Stimulated activated memory B cell treated with anti-CD40 and anti-IgM and Interleukin-4, amounts not matched to agents 10 μg/mL and 1 μg/mL and 100 μg/mL, for 72 hours (primary cell): Measurements from ENCODE around the gene FBN3.

Source experiments
- ATAC-seq: fragments of 150-1000 bp; cut with Tn5 transposase; 2 replicates; pipeline ENCODE4 v1.10.0; 2021
- H3K27ac Mint-ChIP-seq: one replicate; pipeline ENCODE4 v1.8.0; 2022; ENCODE audit warnings: mild to moderate bottlenecking, mixed read lengths
- H3K27me3 Mint-ChIP-seq: one replicate; pipeline ENCODE4 v1.8.0; 2022; ENCODE audit warnings: mixed read lengths
- H3K36me3 Mint-ChIP-seq: one replicate; pipeline ENCODE4 v1.8.0; 2022; ENCODE audit warnings: mixed read lengths
- H3K4me1 Mint-ChIP-seq: one replicate; pipeline ENCODE4 v1.8.0; 2022; ENCODE audit warnings: mixed read lengths
- H3K4me3 Mint-ChIP-seq: one replicate; pipeline ENCODE4 v1.8.0; 2022; ENCODE audit warnings: mild to moderate bottlenecking, moderate library complexity, mixed read lengths
- H3K9me3 Mint-ChIP-seq: one replicate; pipeline ENCODE4 v1.8.0; 2022; ENCODE audit warnings: mixed read lengths

Gene FBN3

DNA sequence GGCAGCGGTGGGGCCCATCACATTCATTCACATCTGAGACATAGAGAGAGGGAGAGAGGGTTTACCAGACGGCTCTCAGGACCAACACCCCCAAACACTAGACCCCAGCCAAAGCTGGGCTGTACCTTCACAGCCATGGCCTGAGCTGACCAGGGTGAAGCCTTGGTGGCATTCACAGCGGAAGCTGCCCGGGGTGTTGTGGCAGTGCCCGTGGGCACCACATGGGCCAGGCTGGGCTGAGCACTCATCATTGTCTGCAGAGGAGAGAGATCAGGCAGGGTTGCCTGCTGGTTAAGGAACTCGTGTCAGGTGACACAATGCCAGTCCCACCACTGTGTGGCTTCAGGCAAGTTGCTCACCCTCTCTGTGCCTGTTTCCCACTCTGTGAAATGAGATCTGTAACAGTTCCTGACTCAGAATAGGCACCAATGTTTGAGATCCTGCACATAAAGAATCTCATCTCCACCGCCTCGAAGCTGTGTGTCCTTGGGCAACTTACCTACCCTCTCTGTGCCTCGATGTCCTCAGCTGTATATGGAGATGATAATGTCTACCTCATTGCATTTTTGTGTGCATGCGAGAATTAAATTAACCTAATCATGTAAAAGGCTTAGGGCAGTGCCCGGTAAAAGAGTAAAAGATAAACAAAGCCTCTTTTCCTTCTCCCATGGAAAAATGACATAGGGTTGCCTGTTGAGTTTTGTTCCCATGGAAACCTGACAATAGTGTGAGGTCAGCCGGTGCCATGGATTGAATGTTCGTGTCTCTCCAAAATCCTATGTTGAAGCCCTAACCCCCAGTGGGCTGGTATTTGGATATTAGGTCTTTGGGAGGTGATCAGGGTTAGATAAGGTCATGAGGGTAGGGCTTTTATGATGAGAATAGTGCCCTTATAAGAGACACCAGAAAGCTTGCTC, 74.0 kb downstream of the FBN3 start:
- H3K27me3 Mint-ChIP-seq = peaks cover 27% of the 10 kb centered on the region

DNA sequence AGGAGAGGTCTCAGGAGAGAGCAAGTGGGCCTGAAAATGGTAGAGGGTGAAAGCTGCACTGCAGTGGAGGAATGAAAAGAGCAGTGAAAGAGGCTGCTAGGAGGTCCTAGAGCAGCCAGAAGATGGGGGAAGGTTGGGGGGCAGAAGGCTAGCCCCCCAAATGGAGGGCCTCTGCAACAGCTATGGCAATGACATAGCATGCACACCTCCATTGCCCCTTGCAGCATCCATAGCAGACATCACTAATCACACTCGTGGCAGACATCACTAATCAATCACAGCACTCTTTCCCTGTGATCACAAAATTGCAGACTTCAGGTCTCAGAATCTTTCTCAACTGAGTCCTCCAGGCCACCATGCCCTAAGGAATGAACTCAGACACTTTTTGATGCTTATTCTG, 74.9 kb downstream of the FBN3 start:
- Mint-ChIP-seq H3K9me3 (peaks cover 15% of the 10 kb centered on the region), H3K27ac (no peak overlapping the region), H3K4me3 (no peak overlapping the region), H3K27me3 (peaks cover 33% of the 10 kb centered on the region), H3K36me3 (peaks cover 7% of the 10 kb centered on the region), H3K4me1 (no peaks in the 10 kb centered on the region)
- no peak for ATAC-seq

More for the DNA sequence above, 74.0 kb downstream of the FBN3 start:
- H3K36me3 Mint-ChIP-seq = no peaks in the 10 kb centered on the region
- no peak for ATAC-seq
- no peak overlapping the region for H3K27ac Mint-ChIP-seq
- no peak overlapping the region for H3K4me3 Mint-ChIP-seq
- no peaks in the 10 kb centered on the region for H3K4me1 Mint-ChIP-seq
- peaks cover 8% of the 10 kb centered on the region for H3K9me3 Mint-ChIP-seq

DNA sequence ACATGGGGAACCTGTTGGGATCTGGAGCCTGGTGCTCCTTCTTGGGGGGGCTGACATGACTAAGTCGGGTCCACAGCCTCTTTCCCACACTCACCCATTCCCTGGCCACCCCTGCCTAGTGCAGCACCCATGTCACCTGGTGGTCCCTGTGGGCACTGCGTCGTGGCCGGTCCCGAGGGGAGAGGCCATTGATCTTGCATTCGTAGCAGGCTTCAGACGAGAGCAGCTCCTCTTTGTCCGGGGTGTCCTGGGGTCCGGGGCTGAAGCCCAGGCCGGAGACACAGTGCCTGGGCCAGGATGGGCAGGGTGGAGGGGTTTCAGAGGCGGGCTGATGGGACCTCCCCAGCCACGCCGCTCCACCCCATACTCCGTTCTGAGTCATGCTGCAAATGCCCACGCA, 77.5 kb downstream of the FBN3 start:
- Mint-ChIP-seq H3K9me3 (peaks cover 21% of the 10 kb centered on the region), H3K36me3 (peaks cover 7% of the 10 kb centered on the region), H3K4me1 (no peaks in the 10 kb centered on the region), H3K27ac (no peak overlapping the region), H3K27me3 (peaks cover 42% of the 10 kb centered on the region), H3K4me3 (no peak overlapping the region)
- no peak for ATAC-seq

DNA sequence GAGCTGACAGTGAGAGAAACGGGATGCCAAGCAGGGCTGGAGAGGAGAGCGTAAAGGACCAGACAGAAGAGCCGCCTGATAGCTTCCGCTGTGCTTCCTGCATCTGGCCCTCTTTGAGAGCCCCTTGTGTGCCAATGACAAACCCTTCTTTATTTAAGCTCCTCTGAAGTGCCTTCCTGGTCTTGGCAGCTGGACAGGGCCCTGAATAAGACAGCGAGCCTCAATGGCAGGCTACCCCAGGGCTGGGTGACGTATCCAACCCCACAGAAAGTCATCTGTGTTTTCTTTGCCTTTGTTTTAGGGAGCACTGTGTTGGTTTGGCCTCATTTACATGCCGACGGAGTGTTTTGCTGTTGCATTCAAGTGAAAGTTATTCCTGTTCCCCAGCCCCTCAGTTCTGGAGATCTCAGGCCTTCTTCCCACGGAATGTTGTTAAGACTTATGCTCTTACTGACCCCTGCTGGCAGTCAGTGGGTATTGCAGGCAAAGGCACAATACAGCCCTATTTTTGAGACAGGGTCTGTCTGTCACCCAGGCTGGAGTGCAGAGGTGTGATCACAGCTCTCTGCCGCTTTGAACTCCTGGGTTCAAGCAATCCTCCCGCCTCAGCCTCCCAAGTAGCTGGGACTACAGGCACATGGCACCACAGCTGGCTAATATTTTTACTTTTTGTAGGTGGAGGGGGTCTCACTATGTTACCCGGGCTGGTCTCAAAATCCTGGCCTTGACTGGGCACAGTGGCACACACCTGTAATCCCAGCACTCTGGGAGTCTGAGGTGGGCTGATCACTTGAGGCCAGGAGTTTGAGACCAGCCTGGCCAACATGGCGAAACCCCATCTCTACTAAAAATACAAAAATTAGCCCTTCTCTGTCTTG, 80.1 kb downstream of the FBN3 start:
- H3K27ac Mint-ChIP-seq = no peak overlapping the region
- no peak for ATAC-seq
- H3K36me3 Mint-ChIP-seq = peaks cover 7% of the 10 kb centered on the region
- peaks cover 34% of the 10 kb centered on the region for H3K27me3 Mint-ChIP-seq
- H3K4me1 Mint-ChIP-seq = no peaks in the 10 kb centered on the region
- H3K4me3 Mint-ChIP-seq = no peak overlapping the region
- peaks cover 19% of the 10 kb centered on the region for H3K9me3 Mint-ChIP-seq

DNA sequence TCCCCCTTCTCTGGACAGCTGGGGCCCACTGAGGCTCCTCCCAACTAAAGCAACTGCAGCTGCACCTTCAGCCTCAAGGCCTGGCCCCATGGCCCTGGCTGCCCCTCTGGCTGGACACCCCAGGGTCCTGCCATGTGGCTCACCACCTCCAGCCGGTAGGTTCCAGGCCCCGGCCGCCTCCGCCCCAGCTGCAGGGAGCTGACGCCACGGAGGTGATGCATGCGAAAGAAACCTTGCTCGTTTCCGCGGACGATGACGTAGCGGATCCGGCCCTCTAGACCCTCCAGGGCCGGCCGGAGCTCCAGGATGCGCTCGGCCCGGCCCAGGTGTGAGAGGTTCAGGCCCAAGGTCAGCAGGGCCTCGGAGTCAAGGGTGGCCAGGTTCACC, 83.5 kb downstream of the FBN3 start:
- peaks cover 7% of the 10 kb centered on the region for H3K36me3 Mint-ChIP-seq
- H3K9me3 Mint-ChIP-seq = peaks cover 13% of the 10 kb centered on the region
- H3K27me3 Mint-ChIP-seq = peaks cover 28% of the 10 kb centered on the region
- no peak overlapping the region for H3K27ac Mint-ChIP-seq
- H3K4me3 Mint-ChIP-seq = no peak overlapping the region
- H3K4me1 Mint-ChIP-seq = no peaks in the 10 kb centered on the region
- ATAC-seq = no peak

DNA sequence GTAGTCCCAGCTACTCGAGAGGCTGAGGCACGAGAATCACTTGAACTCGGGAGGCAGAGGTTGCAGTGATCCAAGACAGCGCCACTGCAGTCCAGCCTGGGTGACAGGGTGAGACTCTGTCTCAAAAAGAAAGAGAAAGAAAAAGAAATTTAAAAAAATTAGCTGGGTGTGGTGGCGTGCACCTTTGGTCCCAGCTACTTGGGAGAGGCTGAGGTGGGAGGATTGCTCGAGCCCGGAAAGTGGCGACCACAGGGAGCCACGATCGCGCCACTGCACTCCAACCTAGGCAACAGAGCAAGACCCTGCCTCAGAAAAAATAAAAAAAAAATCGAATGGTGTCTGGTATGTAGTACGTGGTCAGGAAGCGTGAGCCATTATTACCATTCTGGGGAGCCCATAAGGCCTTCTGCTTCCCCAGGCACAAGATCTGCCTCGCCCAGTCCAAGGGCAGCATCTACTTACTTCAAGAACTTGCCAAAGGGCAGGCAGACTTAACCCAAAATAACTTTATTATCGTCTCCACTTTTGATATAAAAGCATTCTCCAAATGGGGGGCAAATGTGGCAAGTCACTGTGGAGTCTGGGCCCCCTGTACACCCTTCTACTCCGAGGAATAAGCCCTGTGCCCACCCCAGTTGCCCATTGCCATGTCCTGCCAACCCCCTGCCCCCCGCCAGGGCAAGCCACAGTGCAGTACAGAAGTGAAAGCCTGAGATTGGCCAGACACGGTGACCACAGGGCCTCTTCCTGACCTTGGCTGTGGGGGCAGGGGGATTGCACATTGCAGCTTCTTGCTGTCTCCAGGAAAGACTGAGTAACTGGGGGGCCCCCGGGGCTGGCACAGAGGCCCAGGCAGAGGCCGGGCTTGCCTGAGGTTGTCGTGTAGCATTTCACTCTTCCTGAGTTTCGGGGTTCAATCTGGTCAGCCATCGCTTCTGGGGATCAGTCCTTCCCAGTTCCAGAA, 84.2 kb downstream of the FBN3 start:
- ATAC-seq = no peak
- H3K4me3 Mint-ChIP-seq = no peak overlapping the region
- peaks cover 6% of the 10 kb centered on the region for H3K36me3 Mint-ChIP-seq

DNA sequence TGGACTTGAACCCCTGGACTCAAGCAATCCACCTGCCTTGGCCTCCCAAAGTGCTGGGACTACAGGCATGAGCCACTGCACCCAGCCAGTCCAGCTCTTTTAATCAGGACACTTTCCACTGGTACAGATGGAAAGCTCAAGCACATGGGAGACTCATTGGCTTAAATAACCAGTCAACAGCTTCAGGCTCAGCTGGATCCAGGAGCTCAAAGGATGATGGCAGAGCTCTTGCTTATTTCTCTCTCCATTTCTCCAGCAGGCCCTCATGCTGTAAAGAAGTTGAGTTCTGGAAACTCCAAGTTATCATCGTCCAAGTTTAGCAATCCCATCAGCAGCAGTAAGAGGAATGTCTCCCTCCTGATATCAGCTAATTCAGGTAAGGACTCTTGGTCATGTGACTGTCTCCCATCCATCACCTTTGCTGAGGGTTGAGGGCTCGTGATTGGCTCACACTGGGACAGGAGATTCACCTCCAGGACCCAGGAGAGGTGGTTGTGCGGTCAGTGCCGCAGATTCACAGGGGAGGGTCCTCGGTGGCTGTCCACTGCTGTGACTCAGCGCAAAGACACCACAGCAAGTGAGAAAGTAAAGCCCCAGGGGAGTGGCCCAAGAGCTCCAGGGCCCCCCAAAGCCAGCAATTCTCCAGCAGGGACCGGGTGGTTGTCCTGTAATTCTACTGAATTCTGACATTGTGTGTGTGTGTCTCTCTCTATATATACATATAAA, 91.7 kb downstream of the FBN3 start:
- no peak overlapping the region for H3K4me3 Mint-ChIP-seq
- ATAC-seq = no peak
- no peaks in the 10 kb centered on the region for H3K36me3 Mint-ChIP-seq
- no peaks in the 10 kb centered on the region for H3K9me3 Mint-ChIP-seq
- no peaks in the 10 kb centered on the region for H3K4me1 Mint-ChIP-seq
- peaks cover 5% of the 10 kb centered on the region for H3K27me3 Mint-ChIP-seq
- H3K27ac Mint-ChIP-seq = no peak overlapping the region

More for the DNA sequence above, 84.2 kb downstream of the FBN3 start:
- Mint-ChIP-seq H3K27me3 (peaks cover 21% of the 10 kb centered on the region), H3K9me3 (peaks cover 11% of the 10 kb centered on the region), H3K27ac (no peak overlapping the region), H3K4me1 (no peaks in the 10 kb centered on the region)

DNA sequence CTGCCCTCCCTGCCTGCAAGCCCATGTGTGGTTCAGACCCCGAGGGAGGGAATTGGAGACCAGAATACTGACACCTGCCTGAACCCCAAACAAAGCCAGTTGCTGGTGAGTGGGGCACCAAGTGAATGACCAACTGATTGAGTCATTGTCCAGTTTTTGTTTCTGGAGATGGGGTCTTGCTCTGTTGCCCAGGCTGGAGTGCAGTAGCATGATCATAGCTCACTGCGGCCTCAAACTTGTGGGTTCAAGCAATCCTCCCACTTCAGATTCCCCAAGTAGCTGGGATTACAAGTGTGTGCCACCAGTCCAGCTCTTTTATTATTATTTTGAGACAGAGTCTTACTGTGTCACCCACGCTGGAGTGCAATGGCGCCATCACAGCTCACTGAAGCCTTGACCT, 92.9 kb downstream of the FBN3 start:
- no peak for ATAC-seq
- Mint-ChIP-seq H3K9me3 (no peaks in the 10 kb centered on the region), H3K27me3 (no peaks in the 10 kb centered on the region), H3K36me3 (no peaks in the 10 kb centered on the region), H3K4me3 (no peak overlapping the region), H3K27ac (no peak overlapping the region), H3K4me1 (peaks cover 9% of the 10 kb centered on the region)

DNA sequence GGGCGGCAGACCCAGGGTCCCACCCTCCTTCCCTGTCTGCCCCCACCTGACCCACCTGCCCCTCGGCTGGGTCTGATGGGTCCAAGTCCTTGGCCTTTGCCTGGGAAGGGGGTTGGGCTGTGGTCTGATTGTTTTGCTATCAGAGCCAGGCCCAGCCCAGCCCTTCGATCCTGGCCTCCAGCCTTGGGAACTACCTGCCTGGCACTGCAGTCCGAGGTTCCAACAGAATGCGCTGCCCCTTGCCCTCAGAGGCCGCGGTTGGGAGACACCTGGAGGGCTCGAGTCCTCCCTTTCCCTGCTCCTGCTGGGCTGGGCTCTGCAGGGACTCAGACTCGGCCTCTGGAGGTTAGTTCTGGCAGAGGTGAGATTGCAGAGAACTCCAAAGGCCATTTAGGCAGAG, 95.2 kb downstream of the FBN3 start:
- no peak overlapping the region for H3K27ac Mint-ChIP-seq
- H3K9me3 Mint-ChIP-seq = no peaks in the 10 kb centered on the region
- no peaks in the 10 kb centered on the region for H3K27me3 Mint-ChIP-seq
- H3K36me3 Mint-ChIP-seq = no peaks in the 10 kb centered on the region
- H3K4me1 Mint-ChIP-seq = peaks cover 20% of the 10 kb centered on the region
- H3K4me3 Mint-ChIP-seq = no peak overlapping the region
- no peak for ATAC-seq

DNA sequence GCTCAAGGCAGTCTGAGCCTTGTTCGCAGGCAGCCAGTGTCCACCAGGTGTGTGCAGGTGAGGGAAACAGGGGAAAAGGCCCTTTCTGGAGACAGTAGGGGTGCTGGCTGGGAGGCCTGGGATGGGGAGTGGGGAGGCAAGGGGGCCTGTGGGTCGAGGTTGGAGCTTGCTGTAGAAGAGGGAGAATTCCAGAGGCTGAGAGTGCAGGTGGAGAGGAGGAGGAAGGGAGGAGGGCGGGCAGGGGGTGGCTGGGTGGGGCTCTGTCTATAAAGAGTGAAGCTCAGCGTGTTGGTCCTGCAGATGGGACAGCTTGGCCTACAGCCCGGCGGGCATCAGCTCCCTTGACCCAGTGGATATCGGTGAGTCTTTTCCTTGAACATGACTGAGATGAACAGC, 96.9 kb downstream of the FBN3 start, which contains the start of gene CCL25:
Gene CCL25, plus strand, starts transcription at position 297 of the 396 bp plus-strand sequence. CDS start 290 bp downstream, outside the sequence.
- Mint-ChIP-seq H3K4me3 (no peak within 1 kb of the TSS), H3K27ac (peak within 1 kb of the TSS; percentile 49), H3K36me3 (no peaks in the 10 kb centered on the region), H3K4me1 (peaks cover 20% of the 10 kb centered on the region), H3K9me3 (no peaks in the 10 kb centered on the region), H3K27me3 (no peaks in the 10 kb centered on the region)
- ATAC-seq = no peak

DNA sequence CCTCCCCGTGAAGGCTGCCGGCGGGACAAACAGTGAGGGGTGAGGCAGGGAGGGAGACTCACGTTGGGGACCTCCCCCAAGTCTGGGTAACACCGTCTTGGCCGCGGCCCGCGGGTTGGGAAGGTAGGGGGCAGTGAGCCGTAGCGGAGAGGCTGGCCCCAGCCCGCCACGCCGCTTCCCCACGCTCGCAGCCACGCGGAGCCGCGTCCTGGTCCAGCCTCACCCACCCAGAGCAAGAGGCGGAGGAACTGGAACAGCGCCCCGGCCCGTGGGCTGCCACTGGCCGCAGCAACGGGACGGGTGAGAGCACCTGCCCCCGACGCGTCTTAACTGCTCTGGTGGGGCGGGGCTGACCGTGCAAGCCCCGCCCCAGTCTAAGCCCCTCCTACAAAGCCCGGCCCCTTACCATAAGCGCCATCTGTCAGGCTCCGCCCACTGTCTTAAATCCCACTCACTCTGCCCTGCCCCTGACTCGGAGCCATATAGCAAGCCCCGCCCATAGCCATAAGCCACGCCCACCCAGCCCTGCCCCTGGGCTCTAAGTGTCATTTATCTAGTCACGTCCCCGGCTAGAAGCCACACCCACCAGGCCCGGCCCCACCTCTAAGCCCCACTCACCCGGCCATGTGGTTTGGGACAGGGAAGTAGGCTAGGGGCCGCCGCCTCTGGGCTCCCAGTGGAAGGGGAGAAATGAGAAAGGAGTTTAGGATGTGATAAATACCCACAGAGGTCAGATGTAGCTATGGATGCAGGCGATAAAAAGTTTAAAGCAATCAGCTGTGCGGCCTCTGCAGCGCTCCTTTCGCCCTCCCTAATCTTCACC, 98.9 kb downstream of the FBN3 start:
- H3K4me3 Mint-ChIP-seq = peak overlapping the region; percentile 75
- no peaks in the 10 kb centered on the region for H3K36me3 Mint-ChIP-seq
- ATAC-seq = peak; percentile 95
- peak overlapping the region; percentile 49 for H3K27ac Mint-ChIP-seq
- peaks cover 20% of the 10 kb centered on the region for H3K4me1 Mint-ChIP-seq
- H3K27me3 Mint-ChIP-seq = no peaks in the 10 kb centered on the region
- H3K9me3 Mint-ChIP-seq = no peaks in the 10 kb centered on the region

DNA sequence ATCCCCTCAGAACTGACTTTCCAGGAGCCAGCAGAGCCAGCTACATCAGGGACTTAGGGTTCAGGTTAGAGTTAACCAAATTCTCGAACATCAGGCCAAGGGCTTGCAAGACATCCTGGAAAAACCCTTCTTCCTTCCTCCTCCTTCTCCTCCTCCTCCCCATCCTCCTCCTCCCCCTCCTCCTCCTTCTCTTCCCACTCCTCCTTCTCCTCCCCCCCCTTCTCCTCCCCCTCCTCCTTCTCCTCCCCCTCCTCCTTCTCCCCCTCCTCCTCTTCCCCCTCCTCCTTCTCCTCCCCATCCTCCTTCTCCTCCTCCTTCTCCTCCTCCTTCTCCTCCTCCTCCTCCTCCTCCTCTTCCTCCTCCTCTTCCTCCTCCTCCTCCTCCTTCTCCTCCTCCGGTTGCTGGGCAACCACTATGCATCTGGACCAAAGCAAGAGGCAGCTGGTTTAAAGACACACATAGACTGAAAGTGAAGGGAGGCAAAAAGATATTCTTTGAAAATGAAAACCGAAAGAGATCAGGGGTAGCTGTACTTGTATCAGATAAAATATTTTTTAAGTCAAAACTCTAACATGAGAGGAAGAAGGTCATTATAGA, 102.7 kb downstream of the FBN3 start:
- no peak overlapping the region for H3K27ac Mint-ChIP-seq
- H3K4me1 Mint-ChIP-seq = peaks cover 12% of the 10 kb centered on the region
- H3K27me3 Mint-ChIP-seq = peaks cover 17% of the 10 kb centered on the region
- no peak for ATAC-seq
- H3K36me3 Mint-ChIP-seq = no peaks in the 10 kb centered on the region
- no peak overlapping the region for H3K4me3 Mint-ChIP-seq
- no peaks in the 10 kb centered on the region for H3K9me3 Mint-ChIP-seq

DNA sequence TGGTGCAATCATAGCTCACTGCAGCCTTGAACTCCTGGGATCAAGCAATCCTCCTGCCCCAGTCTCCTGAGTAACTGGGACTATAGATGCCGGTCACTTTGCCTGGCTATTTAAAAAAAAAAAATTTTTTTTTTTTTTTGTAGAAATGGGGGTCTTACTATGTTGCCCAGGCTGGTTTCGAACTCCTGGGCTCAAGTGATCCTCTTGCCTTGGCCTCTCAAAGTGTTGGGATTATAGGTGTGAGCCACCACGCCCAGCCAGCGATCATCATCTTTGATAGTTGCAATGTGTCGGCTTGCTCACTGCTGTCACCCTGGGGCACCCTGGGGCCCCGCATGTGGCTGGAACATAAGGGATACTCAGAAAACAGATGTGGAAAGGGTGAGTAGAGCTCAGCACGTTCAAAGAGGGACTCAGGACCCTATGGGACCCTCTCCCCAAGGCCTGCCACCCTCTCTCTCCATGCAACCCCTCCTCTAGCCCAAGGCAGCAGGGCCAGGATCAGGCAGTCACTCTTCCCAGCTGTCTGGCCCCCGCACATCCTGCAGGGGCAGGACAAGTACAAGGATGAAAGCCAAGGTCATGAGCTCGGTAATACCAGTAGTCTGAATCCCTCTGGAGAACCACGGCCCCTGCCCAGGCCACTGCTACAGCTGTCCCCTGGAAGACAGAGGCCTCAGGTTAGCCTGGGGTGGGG, 103.4 kb downstream of the FBN3 start:
- Mint-ChIP-seq H3K9me3 (no peaks in the 10 kb centered on the region), H3K27ac (no peak overlapping the region), H3K4me1 (peaks cover 17% of the 10 kb centered on the region), H3K27me3 (peaks cover 23% of the 10 kb centered on the region), H3K4me3 (no peak overlapping the region), H3K36me3 (no peaks in the 10 kb centered on the region)
- no peak for ATAC-seq
